HEK293 (cell line): ENCODE results near the gene PABPN1L.
A peak's percentile ranks its signal among the peaks of the same experiment; 100 is the strongest.

Source experiments
- CTCF ChIA-PET: fragments of 350-600 bp; formaldehyde crosslinking; extraction: SDS; loops from one replicate; lab custom pipeline; 2021; ENCODE audit warnings: antibody characterized with exemption; lab: Yijun Ruan, JAX
- POLR2A ChIA-PET: fragments of 300-600 bp; formaldehyde crosslinking; extraction: SDS; loops from one replicate; lab custom pipeline; 2020; ENCODE audit warnings: antibody characterized with exemption, inconsistent platforms; lab: Yijun Ruan, JAX
- H3K27ac ChIP-seq: fragments of 200-500 bp; sonication (Bioruptor generic); 2 replicates; pipeline ENCODE4 v1.5.1; 2014; ENCODE audit warnings: low read depth, low read length, control low read depth, inconsistent platforms; ENCODE audit errors: extremely low read depth
- H3K36me3 ChIP-seq, 2 experiments: fragments of 200-500 bp in 1 of 2; sonication (Bioruptor generic) in 1 of 2; 1 replicate in 1 of 2; 2 replicates in 1 of 2; pipeline ENCODE4 v1.5.1; 2014 to 2017; ENCODE audit warnings: inconsistent platforms in 2 of 2, low read length in 2 of 2; ENCODE audit not compliant: control insufficient read depth in 2 of 2, insufficient read depth in 1 of 2
- H3K4me1 ChIP-seq: fragments of 200-500 bp; sonication (Bioruptor generic); 2 replicates; pipeline ENCODE4 v1.5.1; 2014; ENCODE audit warnings: mild to moderate bottlenecking, low read length, inconsistent platforms; ENCODE audit not compliant: control insufficient read depth, insufficient read depth
- H3K4me3 ChIP-seq: 2 replicates; pipeline ENCODE4 v1.5.1; 2011; ENCODE audit warnings: low read depth, mild to moderate bottlenecking, control low read depth, low read length, moderate library complexity
- H3K9me3 ChIP-seq: fragments of 200-500 bp; sonication (Bioruptor generic); 2 replicates; pipeline ENCODE4 v1.5.1; 2014; ENCODE audit warnings: low read depth, low read length, inconsistent platforms; ENCODE audit not compliant: control insufficient read depth, insufficient read depth
- EGR2 ChIP-seq: fragments of 450-650 bp; formaldehyde crosslinking; IDR thresholded peaks from 2 replicates; pipeline ENCODE4 v1.5.1; 2016; ENCODE audit warnings: low read depth, missing biosample characterization, missing genetic modification characterization
- GFI1B ChIP-seq: fragments of 450-650 bp; formaldehyde crosslinking; IDR thresholded peaks from 2 replicates; pipeline ENCODE4 v1.5.1; 2016; ENCODE audit warnings: missing biosample characterization, missing genetic modification characterization
- GLIS1 ChIP-seq: fragments of 450-650 bp; formaldehyde crosslinking; IDR thresholded peaks from 2 replicates; pipeline ENCODE4 v1.5.1; 2016; ENCODE audit warnings: missing biosample characterization, missing genetic modification characterization
- SP2 ChIP-seq: fragments of 450-650 bp; formaldehyde crosslinking; IDR thresholded peaks from 2 replicates; pipeline ENCODE4 v1.5.1; 2016; ENCODE audit warnings: missing biosample characterization, missing genetic modification characterization
- ZFHX2 ChIP-seq: fragments of 450-650 bp; formaldehyde crosslinking; conservative IDR thresholded peaks from 2 replicates; pipeline ENCODE4 v1.5.1; 2016; ENCODE audit warnings: missing biosample characterization, missing genetic modification characterization
- ZNF140 ChIP-seq: fragments of 450-650 bp; formaldehyde crosslinking; IDR thresholded peaks from 2 replicates; pipeline ENCODE4 v1.5.1; 2016; ENCODE audit warnings: missing biosample characterization, missing genetic modification characterization
- ZNF16 ChIP-seq: fragments of 450-650 bp; formaldehyde crosslinking; IDR thresholded peaks from 2 replicates; pipeline ENCODE4 v1.5.1; 2016; ENCODE audit warnings: low read depth, missing biosample characterization, missing genetic modification characterization
- ZNF211 ChIP-seq: fragments of 450-650 bp; formaldehyde crosslinking; IDR thresholded peaks from 2 replicates; pipeline ENCODE4 v1.5.1; 2016; ENCODE audit warnings: low read depth, missing biosample characterization, missing genetic modification characterization
- ZNF292 ChIP-seq: fragments of 450-650 bp; formaldehyde crosslinking; IDR thresholded peaks from 2 replicates; pipeline ENCODE4 v1.5.1; 2016; ENCODE audit warnings: low read depth, missing biosample characterization, missing genetic modification characterization, borderline replicate concordance
- ZNF311 ChIP-seq: fragments of 450-650 bp; formaldehyde crosslinking; IDR thresholded peaks from 2 replicates; pipeline ENCODE4 v1.5.1; 2017; ENCODE audit warnings: missing biosample characterization, missing genetic modification characterization, borderline replicate concordance
- ZNF324 ChIP-seq: fragments of 450-650 bp; formaldehyde crosslinking; IDR thresholded peaks from 2 replicates; pipeline ENCODE4 v1.5.1; 2016; ENCODE audit warnings: missing biosample characterization, missing genetic modification characterization
- ZNF366 ChIP-seq: fragments of 450-650 bp; formaldehyde crosslinking; conservative IDR thresholded peaks from 2 replicates; pipeline ENCODE4 v1.5.1; 2016; ENCODE audit warnings: missing biosample characterization, missing genetic modification characterization
- ZNF404 ChIP-seq: fragments of 450-650 bp; formaldehyde crosslinking; IDR thresholded peaks from 2 replicates; pipeline ENCODE4 v1.5.1; 2017; ENCODE audit warnings: missing biosample characterization, missing genetic modification characterization
- ZNF426 ChIP-seq: fragments of 450-650 bp; formaldehyde crosslinking; IDR thresholded peaks from 2 replicates; pipeline ENCODE4 v1.5.1; 2017; ENCODE audit warnings: missing biosample characterization, missing genetic modification characterization, mild to moderate bottlenecking, inconsistent platforms, moderate library complexity
- ZNF501 ChIP-seq: fragments of 450-650 bp; formaldehyde crosslinking; IDR thresholded peaks from 2 replicates; pipeline ENCODE4 v1.5.1; 2016; ENCODE audit warnings: missing biosample characterization, missing genetic modification characterization
- ZNF629 ChIP-seq: fragments of 450-650 bp; formaldehyde crosslinking; IDR thresholded peaks from 2 replicates; pipeline ENCODE4 v1.5.1; 2017; ENCODE audit warnings: missing biosample characterization, missing genetic modification characterization
- ZNF664 ChIP-seq: fragments of 450-650 bp; formaldehyde crosslinking; IDR thresholded peaks from 2 replicates; pipeline ENCODE4 v1.5.1; 2016; ENCODE audit warnings: missing biosample characterization, missing genetic modification characterization
- ZNF677 ChIP-seq: fragments of 450-650 bp; IDR thresholded peaks from 2 replicates; pipeline ENCODE4 v1.5.0; 2018; ENCODE audit warnings: missing biosample characterization, mild to moderate bottlenecking, missing genetic modification characterization, moderate library complexity
- ZNF776 ChIP-seq: fragments of 450-650 bp; formaldehyde crosslinking; IDR thresholded peaks from 2 replicates; pipeline ENCODE4 v1.5.0; 2017; ENCODE audit warnings: missing biosample characterization, missing genetic modification characterization, borderline replicate concordance
- ZXDB ChIP-seq: fragments of 450-650 bp; formaldehyde crosslinking; IDR thresholded peaks from 2 replicates; pipeline ENCODE4 v1.5.1; 2016; ENCODE audit warnings: missing biosample characterization, missing genetic modification characterization
- TF ChIP-seq, protein P1 (sequence below): fragments of 450-650 bp; formaldehyde crosslinking; IDR thresholded peaks from 2 replicates; pipeline ENCODE4 v1.5.1; 2016; ENCODE audit warnings: missing biosample characterization, missing genetic modification characterization
- TF ChIP-seq, protein P2 (sequence below): fragments of 450-650 bp; formaldehyde crosslinking; IDR thresholded peaks from 2 replicates; pipeline ENCODE4 v1.5.1; 2016; ENCODE audit warnings: missing biosample characterization, missing genetic modification characterization, low read depth
- TF ChIP-seq, protein P3 (sequence below): fragments of 450-650 bp; formaldehyde crosslinking; conservative IDR thresholded peaks from 2 replicates; pipeline ENCODE4 v1.5.1; 2016; ENCODE audit warnings: low read depth, missing biosample characterization, missing genetic modification characterization
- TF ChIP-seq, protein P4 (sequence below): fragments of 450-650 bp; formaldehyde crosslinking; IDR thresholded peaks from 2 replicates; pipeline ENCODE4 v1.5.1; 2016; ENCODE audit warnings: missing biosample characterization, missing genetic modification characterization

The PABPN1L gene

DNA sequence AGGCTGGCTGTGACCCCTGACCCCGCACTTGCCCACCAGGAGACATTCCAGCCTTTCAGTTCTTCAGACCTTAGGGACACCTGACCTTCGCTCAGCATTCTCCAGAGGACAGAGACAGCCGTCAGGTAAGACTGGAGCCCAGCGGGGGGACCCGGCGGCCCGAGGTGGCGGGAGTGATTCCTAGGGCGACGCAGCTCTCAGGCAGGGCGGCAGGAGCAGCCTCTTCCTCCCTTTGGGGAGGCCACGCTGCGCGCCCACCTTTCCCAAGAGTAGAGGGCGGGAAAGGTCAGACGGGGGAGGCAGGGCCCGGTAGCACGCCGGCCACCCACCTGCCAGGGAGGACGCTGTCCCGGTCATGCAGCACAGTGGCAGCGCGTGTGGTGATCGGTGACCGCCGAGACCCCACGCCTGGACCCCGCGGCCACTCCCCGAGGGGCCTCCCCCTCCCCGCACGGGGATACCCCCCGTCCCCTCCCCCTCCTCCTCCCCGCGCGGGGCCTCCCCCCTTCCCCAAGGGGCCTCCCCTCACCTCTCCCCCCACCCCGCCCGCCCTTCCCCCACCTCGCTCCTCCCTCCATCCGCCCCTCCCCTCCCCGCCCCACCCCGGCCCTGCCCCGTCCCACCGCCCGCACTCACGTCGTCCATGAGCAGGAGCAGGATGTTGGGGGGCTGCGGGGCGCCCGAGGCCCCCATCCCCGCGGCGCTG lies 10.2 kb downstream of the PABPN1L start:
- Histone ChIP-seq H3K4me3 (peak overlapping the region; percentile 70), H3K9me3 (no peaks in the 10 kb centered on the region), H3K27ac (no peak overlapping the region), H3K36me3 (peaks cover 0 to 33% of the 10 kb centered on the region in 2 experiments; a peak in 1 of 3 replicates), H3K4me1 (no peaks in the 10 kb centered on the region)
- CTCF ChIA-PET: interaction anchor here (0.8 to 1.1 kb wide), 2 partner anchors 56 to 119 kb away, joined by 3 read pairs; no protein-coding TSS in a partner anchor
- POLR2A ChIA-PET: interaction anchor here (0.7 to 2.1 kb wide), 2 partner anchors 10 to 45 kb away, joined by 3 to 23 read pairs; partner anchors contain the start of gene APRT
- no peak for TF ChIP-seq ZNF324
- no peak for TF ChIP-seq ZNF311 (tag by site-specific recombination)
- no peak for TF ChIP-seq ZNF366 (tag by site-specific recombination)
- no peak for TF ChIP-seq ZNF677 (tag by site-specific recombination)
- TF ChIP-seq ZFHX2: peak; percentile 24; the same call in 1 of the 2 replicates
- TF ChIP-seq EGR2 (tag by site-specific recombination): 0 out of 2 replicates have a peak, but pooled peaks have one; percentile 16
- TF ChIP-seq ZNF776: no peak

DNA sequence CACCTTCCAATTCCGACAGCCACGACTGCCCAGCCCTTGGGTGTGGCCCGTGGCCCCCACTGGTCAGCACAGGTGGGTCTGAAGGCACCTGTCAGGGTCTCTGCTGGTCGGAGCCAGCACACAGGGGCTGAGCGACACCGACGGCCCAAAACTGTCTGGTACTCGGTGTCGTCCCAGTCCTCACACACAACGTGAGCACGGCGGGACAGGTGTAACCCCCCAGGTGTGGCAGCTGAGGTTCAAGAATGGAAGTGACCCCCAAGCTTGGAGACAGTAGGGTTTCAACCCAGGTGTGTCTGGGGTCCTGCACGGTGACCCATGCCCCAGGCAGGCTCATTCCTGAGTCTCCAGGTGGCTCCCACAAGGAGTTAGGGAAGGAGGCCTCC lies 10.7 kb downstream of the PABPN1L start:
- ChIA-PET CTCF (no interaction called here), POLR2A (no interaction called here)
- H3K4me3 ChIP-seq: no peak overlapping the region
- TF ChIP-seq ZNF211 (no peak), ZNF16 (tag by site-specific recombination) (no peak), ZXDB (tag by site-specific recombination) (no peak), ZNF292 (tag by site-specific recombination) (no peak), ZNF629 (tag by site-specific recombination) (no peak), ZNF426 (tag by site-specific recombination) (no peak), GFI1B (tag by site-specific recombination) (no peak), ZNF664 (no peak)
- TF ChIP-seq, protein P1, sequence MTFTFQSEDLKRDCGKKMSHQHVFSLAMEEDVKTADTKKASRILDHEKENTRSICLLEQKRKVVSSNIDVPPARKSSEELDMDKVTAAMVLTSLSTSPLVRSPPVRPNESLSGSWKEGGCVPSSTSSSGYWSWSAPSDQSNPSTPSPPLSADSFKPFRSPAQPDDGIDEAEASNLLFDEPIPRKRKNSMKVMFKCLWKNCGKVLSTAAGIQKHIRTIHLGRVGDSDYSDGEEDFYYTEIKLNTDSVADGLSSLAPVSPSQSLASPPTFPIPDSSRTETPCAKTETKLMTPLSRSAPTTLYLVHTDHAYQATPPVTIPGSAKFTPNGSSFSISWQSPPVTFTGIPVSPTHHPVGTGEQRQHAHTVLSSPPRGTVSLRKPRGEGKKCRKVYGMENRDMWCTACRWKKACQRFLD: no peak
- no peaks in the 10 kb centered on the region for H3K4me1 ChIP-seq
- no peak overlapping the region for H3K27ac ChIP-seq
- no peaks in the 10 kb centered on the region for H3K9me3 ChIP-seq
- H3K36me3 ChIP-seq: peaks cover 0 to 28% of the 10 kb centered on the region in 2 experiments; a peak in 1 of 3 replicates

DNA sequence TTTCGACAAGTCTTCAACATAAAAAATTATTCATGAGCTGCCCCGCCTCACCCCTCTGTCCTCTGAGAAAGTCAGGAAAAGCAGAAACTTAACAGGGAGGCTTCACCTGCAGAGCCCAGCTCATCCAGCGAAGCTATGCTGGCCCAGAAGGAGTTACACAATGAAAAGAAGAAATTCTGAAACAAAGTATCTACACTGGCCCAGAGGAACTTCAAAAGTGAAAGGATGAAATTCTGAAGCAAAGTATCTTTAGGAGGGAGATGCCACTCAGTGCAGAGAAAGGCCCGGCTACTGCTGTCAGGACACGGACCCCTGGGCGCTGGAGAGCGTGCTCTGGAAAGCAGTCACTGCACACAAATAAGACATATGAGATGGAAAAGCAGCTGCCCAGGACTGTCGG lies 11.3 kb downstream of the PABPN1L start:
- no peaks in the 10 kb centered on the region for H3K9me3 ChIP-seq
- H3K36me3 ChIP-seq: peaks cover 0 to 22% of the 10 kb centered on the region in 2 experiments; a peak in 1 of 3 replicates
- POLR2A ChIA-PET: no interaction called here
- no peaks in the 10 kb centered on the region for H3K4me1 ChIP-seq
- no peak overlapping the region for H3K27ac ChIP-seq
- CTCF ChIA-PET: no interaction called here
- H3K4me3 ChIP-seq: no peak overlapping the region
- TF ChIP-seq SP2 (tag by site-specific recombination) (no peak), ZNF677 (tag by site-specific recombination) (no peak), ZNF140 (tag by site-specific recombination) (no peak), GLIS1 (tag by site-specific recombination) (no peak), ZNF404 (no peak), ZNF501 (tag by site-specific recombination) (no peak)
- TF ChIP-seq, protein P2, sequence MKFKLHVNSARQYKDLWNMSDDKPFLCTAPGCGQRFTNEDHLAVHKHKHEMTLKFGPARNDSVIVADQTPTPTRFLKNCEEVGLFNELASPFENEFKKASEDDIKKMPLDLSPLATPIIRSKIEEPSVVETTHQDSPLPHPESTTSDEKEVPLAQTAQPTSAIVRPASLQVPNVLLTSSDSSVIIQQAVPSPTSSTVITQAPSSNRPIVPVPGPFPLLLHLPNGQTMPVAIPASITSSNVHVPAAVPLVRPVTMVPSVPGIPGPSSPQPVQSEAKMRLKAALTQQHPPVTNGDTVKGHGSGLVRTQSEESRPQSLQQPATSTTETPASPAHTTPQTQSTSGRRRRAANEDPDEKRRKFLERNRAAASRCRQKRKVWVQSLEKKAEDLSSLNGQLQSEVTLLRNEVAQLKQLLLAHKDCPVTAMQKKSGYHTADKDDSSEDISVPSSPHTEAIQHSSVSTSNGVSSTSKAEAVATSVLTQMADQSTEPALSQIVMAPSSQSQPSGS (tag by site-specific recombination): no peak
- TF ChIP-seq, protein P3, sequence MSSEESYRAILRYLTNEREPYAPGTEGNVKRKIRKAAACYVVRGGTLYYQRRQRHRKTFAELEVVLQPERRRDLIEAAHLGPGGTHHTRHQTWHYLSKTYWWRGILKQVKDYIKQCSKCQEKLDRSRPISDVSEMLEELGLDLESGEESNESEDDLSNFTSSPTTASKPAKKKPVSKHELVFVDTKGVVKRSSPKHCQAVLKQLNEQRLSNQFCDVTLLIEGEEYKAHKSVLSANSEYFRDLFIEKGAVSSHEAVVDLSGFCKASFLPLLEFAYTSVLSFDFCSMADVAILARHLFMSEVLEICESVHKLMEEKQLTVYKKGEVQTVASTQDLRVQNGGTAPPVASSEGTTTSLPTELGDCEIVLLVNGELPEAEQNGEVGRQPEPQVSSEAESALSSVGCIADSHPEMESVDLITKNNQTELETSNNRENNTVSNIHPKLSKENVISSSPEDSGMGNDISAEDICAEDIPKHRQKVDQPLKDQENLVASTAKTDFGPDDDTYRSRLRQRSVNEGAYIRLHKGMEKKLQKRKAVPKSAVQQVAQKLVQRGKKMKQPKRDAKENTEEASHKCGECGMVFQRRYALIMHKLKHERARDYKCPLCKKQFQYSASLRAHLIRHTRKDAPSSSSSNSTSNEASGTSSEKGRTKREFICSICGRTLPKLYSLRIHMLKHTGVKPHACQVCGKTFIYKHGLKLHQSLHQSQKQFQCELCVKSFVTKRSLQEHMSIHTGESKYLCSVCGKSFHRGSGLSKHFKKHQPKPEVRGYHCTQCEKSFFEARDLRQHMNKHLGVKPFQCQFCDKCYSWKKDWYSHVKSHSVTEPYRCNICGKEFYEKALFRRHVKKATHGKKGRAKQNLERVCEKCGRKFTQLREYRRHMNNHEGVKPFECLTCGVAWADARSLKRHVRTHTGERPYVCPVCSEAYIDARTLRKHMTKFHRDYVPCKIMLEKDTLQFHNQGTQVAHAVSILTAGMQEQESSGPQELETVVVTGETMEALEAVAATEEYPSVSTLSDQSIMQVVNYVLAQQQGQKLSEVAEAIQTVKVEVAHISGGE: no peak
- TF ChIP-seq, protein P4, sequence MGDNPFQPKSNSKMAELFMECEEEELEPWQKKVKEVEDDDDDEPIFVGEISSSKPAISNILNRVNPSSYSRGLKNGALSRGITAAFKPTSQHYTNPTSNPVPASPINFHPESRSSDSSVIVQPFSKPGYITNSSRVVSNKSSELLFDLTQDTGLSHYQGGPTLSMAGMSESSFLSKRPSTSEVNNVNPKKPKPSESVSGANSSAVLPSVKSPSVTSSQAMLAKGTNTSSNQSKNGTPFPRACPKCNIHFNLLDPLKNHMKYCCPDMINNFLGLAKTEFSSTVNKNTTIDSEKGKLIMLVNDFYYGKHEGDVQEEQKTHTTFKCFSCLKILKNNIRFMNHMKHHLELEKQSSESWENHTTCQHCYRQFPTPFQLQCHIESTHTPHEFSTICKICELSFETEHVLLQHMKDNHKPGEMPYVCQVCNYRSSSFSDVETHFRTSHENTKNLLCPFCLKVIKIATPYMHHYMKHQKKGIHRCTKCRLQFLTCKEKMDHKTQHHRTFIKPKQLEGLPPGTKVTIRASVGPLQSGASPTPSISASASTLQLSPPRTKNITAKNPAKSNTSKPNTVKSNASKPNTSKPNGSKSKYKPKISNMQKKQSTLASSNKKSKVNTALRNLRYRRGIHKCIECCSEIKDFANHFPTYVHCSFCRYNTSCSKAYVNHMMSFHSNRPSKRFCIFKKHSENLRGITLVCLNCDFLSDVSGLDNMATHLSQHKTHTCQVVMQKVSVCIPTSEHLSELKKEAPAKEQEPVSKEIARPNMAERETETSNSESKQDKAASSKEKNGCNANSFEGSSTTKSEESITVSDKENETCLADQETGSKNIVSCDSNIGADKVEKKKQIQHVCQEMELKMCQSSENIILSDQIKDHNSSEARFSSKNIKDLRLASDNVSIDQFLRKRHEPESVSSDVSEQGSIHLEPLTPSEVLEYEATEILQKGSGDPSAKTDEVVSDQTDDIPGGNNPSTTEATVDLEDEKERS (tag by site-specific recombination): no peak
